Activated CD4-positive, alpha-beta memory T cell treated with anti-CD3 and anti-CD28 coated beads, Interleukin-2, amount 10 ng/mL, durations not matched to agents 7 days and 5 days (primary cell): ENCODE results near the gene HCAR2. TPM values are rescaled to one million over a fixed set of nuclear protein-coding genes. Genes with fewer than 3 reads are reported as not detected.
"Not testable (repeated sequence)": the region's sequence is repeated elsewhere in the genome, so short reads cannot be mapped to it uniquely, and the experiment has no call there.

Experiments
- CTCF ChIA-PET: fragments of 350-600 bp; sonication (Branson Sonifier 250); formaldehyde crosslinking; loops from one replicate; lab custom pipeline; 2021; ENCODE audit warnings: antibody characterized with exemption, inconsistent platforms; lab: Charles Lee
- POLR2A ChIA-PET: fragments of 350-600 bp; sonication (Branson Sonifier 250); formaldehyde crosslinking; loops from one replicate; lab custom pipeline; 2021; ENCODE audit warnings: antibody characterized with exemption; lab: Charles Lee
- DNase-seq: peaks from one replicate; pipeline ENCODE4 v3.0.0-alpha.2; 2020
- H3K27ac Mint-ChIP-seq: one replicate; pipeline ENCODE4 v1.8.0; 2021; ENCODE audit warnings: mild to moderate bottlenecking, mixed read lengths
- H3K27me3 Mint-ChIP-seq: one replicate; pipeline ENCODE4 v1.8.0; 2021; ENCODE audit warnings: mixed read lengths
- H3K36me3 Mint-ChIP-seq: one replicate; pipeline ENCODE4 v1.8.0; 2021; ENCODE audit warnings: low read depth, mixed read lengths
- H3K4me1 Mint-ChIP-seq: one replicate; pipeline ENCODE4 v1.8.0; 2021; ENCODE audit warnings: mixed read lengths
- H3K4me3 Mint-ChIP-seq: one replicate; pipeline ENCODE4 v1.8.0; 2021; ENCODE audit warnings: mild to moderate bottlenecking, mixed read lengths
- H3K9me3 Mint-ChIP-seq: one replicate; pipeline ENCODE4 v1.8.0; 2021; ENCODE audit warnings: mixed read lengths
- total RNA-seq, 2 experiments: library from RNA; stranded (reverse); gene quantifications; one replicate each; pipeline ENCODE4 v1.2.3, GENCODE V29; 2021

Gene HCAR2
- total RNA-seq, 2 experiments from 2014 or later: not detected

- H3K27ac Mint-ChIP-seq, H3K4me3 Mint-ChIP-seq, POLR2A ChIA-PET, H3K36me3 Mint-ChIP-seq, DNase-seq, CTCF ChIA-PET, H3K9me3 Mint-ChIP-seq, H3K27me3 Mint-ChIP-seq, H3K4me1 Mint-ChIP-seq: not testable (repeated sequence)
These were observed 7.2 kb upstream of the HCAR2 start for GRCh38 chr12:122710341-122710740.

- DNase-seq, H3K36me3 Mint-ChIP-seq, POLR2A ChIA-PET, H3K9me3 Mint-ChIP-seq, H3K4me3 Mint-ChIP-seq, CTCF ChIA-PET, H3K27me3 Mint-ChIP-seq, H3K27ac Mint-ChIP-seq, H3K4me1 Mint-ChIP-seq: not testable (repeated sequence)
These were observed 6.1 kb upstream of the HCAR2 start for GRCh38 chr12:122709287-122709686.

GRCh38 chr12:122703841-122704240 lies 684 bp upstream of the HCAR2 start:
- POLR2A ChIA-PET, H3K27ac Mint-ChIP-seq, H3K27me3 Mint-ChIP-seq, CTCF ChIA-PET, H3K36me3 Mint-ChIP-seq, H3K4me3 Mint-ChIP-seq, H3K4me1 Mint-ChIP-seq, H3K9me3 Mint-ChIP-seq, DNase-seq: not testable (repeated sequence)

- H3K36me3 Mint-ChIP-seq, H3K27ac Mint-ChIP-seq, POLR2A ChIA-PET, H3K9me3 Mint-ChIP-seq, H3K27me3 Mint-ChIP-seq, H3K4me3 Mint-ChIP-seq, H3K4me1 Mint-ChIP-seq, DNase-seq, CTCF ChIA-PET: not testable (repeated sequence)
These were observed 1.7 kb downstream of the HCAR2 start for GRCh38 chr12:122701481-122701880.

GRCh38 chr12:122700038-122700710 lies 3.0 kb downstream of the HCAR2 start:
- H3K27ac Mint-ChIP-seq, CTCF ChIA-PET, H3K9me3 Mint-ChIP-seq, H3K27me3 Mint-ChIP-seq, POLR2A ChIA-PET, H3K4me1 Mint-ChIP-seq, H3K36me3 Mint-ChIP-seq, H3K4me3 Mint-ChIP-seq, DNase-seq: not testable (repeated sequence)

- POLR2A ChIA-PET: interaction anchor here (0.6 kb wide), 1 partner anchor 140 kb away, joined by 3 read pairs; no protein-coding TSS in a partner anchor
- H3K4me3 Mint-ChIP-seq, H3K27me3 Mint-ChIP-seq, H3K36me3 Mint-ChIP-seq, H3K9me3 Mint-ChIP-seq, H3K27ac Mint-ChIP-seq, CTCF ChIA-PET, DNase-seq, H3K4me1 Mint-ChIP-seq: not testable (repeated sequence)
These were observed 6.2 kb downstream of the HCAR2 start for GRCh38 chr12:122696922-122697321.

- Mint-ChIP-seq H3K9me3 (no peaks in the 10 kb centered on the region), H3K27me3 (no peaks in the 10 kb centered on the region), H3K4me1 (peaks cover 4% of the 10 kb centered on the region), H3K4me3 (no peak overlapping the region), H3K36me3 (no peaks in the 10 kb centered on the region), H3K27ac (no peak overlapping the region)
- CTCF ChIA-PET: interaction anchor here (0.7 to 1.6 kb wide), 2 partner anchors 61 to 294 kb away, joined by 3 to 4 read pairs; partner anchors contain the start of gene DENR
- DNase-seq: no peak
- POLR2A ChIA-PET: interaction anchor here (1.1 kb wide), 1 partner anchor 196 kb away, joined by 3 read pairs; no protein-coding TSS in a partner anchor
These were observed 11.6 kb downstream of the HCAR2 start for GRCh38 chr12:122691566-122691965.

- Mint-ChIP-seq H3K27me3 (peaks cover 2% of the 10 kb centered on the region), H3K27ac (no peak overlapping the region), H3K9me3 (no peaks in the 10 kb centered on the region), H3K4me3 (no peak overlapping the region), H3K4me1 (peaks cover 4% of the 10 kb centered on the region), H3K36me3 (no peaks in the 10 kb centered on the region)
- ChIA-PET POLR2A (interaction anchor here (0.5 kb wide), 1 partner anchor 91 kb away, joined by 3 read pairs; no protein-coding TSS in a partner anchor), CTCF (no interaction called here)
- no peak for DNase-seq
These were observed 14.9 kb downstream of the HCAR2 start for GRCh38 chr12:122688291-122688690.

GRCh38 chr12:122687086-122687485 lies 16.1 kb downstream of the HCAR2 start:
- Mint-ChIP-seq H3K27ac (no peak overlapping the region), H3K4me3 (no peak overlapping the region), H3K4me1 (peaks cover 4% of the 10 kb centered on the region), H3K36me3 (no peaks in the 10 kb centered on the region), H3K9me3 (no peaks in the 10 kb centered on the region), H3K27me3 (peaks cover 2% of the 10 kb centered on the region)
- CTCF ChIA-PET: no interaction called here
- POLR2A ChIA-PET: no interaction called here
- no peak for DNase-seq

- H3K27ac Mint-ChIP-seq: no peak overlapping the region
- POLR2A ChIA-PET: no interaction called here
- no peak overlapping the region for H3K4me3 Mint-ChIP-seq
- peaks cover 2% of the 10 kb centered on the region for H3K27me3 Mint-ChIP-seq
- H3K9me3 Mint-ChIP-seq: no peaks in the 10 kb centered on the region
- CTCF ChIA-PET: no interaction called here
- DNase-seq: no peak
- peaks cover 2% of the 10 kb centered on the region for H3K4me1 Mint-ChIP-seq
- H3K36me3 Mint-ChIP-seq: no peaks in the 10 kb centered on the region
These were observed 16.6 kb downstream of the HCAR2 start for GRCh38 chr12:122686538-122686937.

- no peaks in the 10 kb centered on the region for H3K4me1 Mint-ChIP-seq
- CTCF ChIA-PET: no interaction called here
These were observed 18.8 kb downstream of the HCAR2 start for GRCh38 chr12:122684297-122684813.

GRCh38 chr12:122681814-122682213 lies 21.3 kb downstream of the HCAR2 start:
- H3K9me3 Mint-ChIP-seq: no peaks in the 10 kb centered on the region
- POLR2A ChIA-PET: no interaction called here
- DNase-seq: no peak
- CTCF ChIA-PET: no interaction called here
- no peak overlapping the region for H3K4me3 Mint-ChIP-seq
- H3K27me3 Mint-ChIP-seq: peaks cover 2% of the 10 kb centered on the region
- H3K27ac Mint-ChIP-seq: no peak overlapping the region
- H3K36me3 Mint-ChIP-seq: no peaks in the 10 kb centered on the region
- H3K4me1 Mint-ChIP-seq: no peaks in the 10 kb centered on the region

More at GRCh38 chr12:122684297-122684813, 18.8 kb downstream of the HCAR2 start:
- DNase-seq: no peak
- POLR2A ChIA-PET: no interaction called here
- Mint-ChIP-seq H3K27ac (no peak overlapping the region), H3K9me3 (no peaks in the 10 kb centered on the region), H3K36me3 (no peaks in the 10 kb centered on the region), H3K27me3 (peaks cover 2% of the 10 kb centered on the region), H3K4me3 (no peak overlapping the region)

GRCh38 chr12:122680989-122681388 lies 22.2 kb downstream of the HCAR2 start:
- POLR2A ChIA-PET: not testable (repeated sequence)

GRCh38 chr12:122676781-122677180 lies 26.4 kb downstream of the HCAR2 start:
- H3K9me3 Mint-ChIP-seq, H3K4me1 Mint-ChIP-seq, H3K27ac Mint-ChIP-seq, H3K4me3 Mint-ChIP-seq, POLR2A ChIA-PET, H3K27me3 Mint-ChIP-seq, DNase-seq, H3K36me3 Mint-ChIP-seq: not testable (repeated sequence)
- CTCF ChIA-PET: interaction anchor here (0.6 kb wide), 1 partner anchor 24 kb away, joined by 4 read pairs; no protein-coding TSS in a partner anchor

More at GRCh38 chr12:122680989-122681388, 22.2 kb downstream of the HCAR2 start:
- H3K36me3 Mint-ChIP-seq, H3K27ac Mint-ChIP-seq, H3K4me3 Mint-ChIP-seq, H3K4me1 Mint-ChIP-seq, DNase-seq, H3K9me3 Mint-ChIP-seq, CTCF ChIA-PET, H3K27me3 Mint-ChIP-seq: not testable (repeated sequence)
